ENCODE measurements around the gene TDRD9. TPM values are rescaled to one million over a fixed set of nuclear protein-coding genes. Genes with fewer than 3 reads are reported as not detected.

The TDRD9 gene
- total RNA-seq, 1 donor from 2014 or later, result 4.8 TPM

GRCh38 chr14:103923863-103924262 lies 4.4 kb upstream of the TDRD9 start:
- intact Hi-C loops (cut with micrococcal nuclease), result no loop called here
- peaks cover 16% of the 10 kb centered on the region for H3K27me3 ChIP-seq (ENCODE audit: low read depth)
- no peaks in the 10 kb centered on the region for H3K9me3 ChIP-seq (replicated peaks)
- no peak overlapping the region for H3K4me3 ChIP-seq
- no peak for TF ChIP-seq CTCF (IDR thresholded peaks at IDR 0.05; ENCODE audit: borderline replicate concordance)
- no peaks in the 10 kb centered on the region for H3K36me3 ChIP-seq
- DNase-seq, result peak; percentile 52
- peaks cover 32% of the 10 kb centered on the region for H3K4me1 ChIP-seq
- peak overlapping the region; percentile 71 for H3K27ac ChIP-seq (replicated peaks)

DNA sequence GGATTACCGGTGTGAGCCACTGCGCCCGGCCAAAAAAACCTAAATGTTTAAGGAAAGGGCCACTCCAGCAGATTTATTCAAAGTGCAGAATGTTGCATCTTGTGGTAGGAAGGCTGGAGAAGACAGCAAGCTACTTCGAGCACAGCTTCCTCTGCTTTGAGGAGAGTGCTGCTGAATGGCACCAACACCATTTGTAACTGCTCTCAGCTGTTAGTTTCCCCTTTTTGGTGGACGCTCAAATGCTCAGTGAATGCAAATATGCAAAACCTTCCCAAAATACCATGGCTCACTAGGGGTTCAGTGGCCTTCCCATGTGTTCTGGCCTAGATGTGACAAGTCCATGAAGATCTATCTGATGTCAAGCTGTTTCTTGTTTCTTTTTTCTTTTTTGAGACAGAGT lies 2.9 kb upstream of the TDRD9 start:
- Histone ChIP-seq H3K36me3 (no peaks in the 10 kb centered on the region), H3K4me1 (peaks cover 17% of the 10 kb centered on the region), H3K27ac (replicated peaks) (no peak overlapping the region), H3K27me3 (ENCODE audit: low read depth) (peaks cover 16% of the 10 kb centered on the region), H3K9me3 (replicated peaks) (no peaks in the 10 kb centered on the region), H3K4me3 (no peak overlapping the region)
- TF ChIP-seq CTCF (IDR thresholded peaks at IDR 0.05; ENCODE audit: borderline replicate concordance), result no peak
- DNase-seq, result no peak
- intact Hi-C loops (cut with micrococcal nuclease), result no loop called here

- H3K4me3 ChIP-seq, result no peak overlapping the region
- H3K27me3 ChIP-seq (ENCODE audit: low read depth), result peaks cover 13% of the 10 kb centered on the region
- no peak overlapping the region for H3K27ac ChIP-seq (replicated peaks)
- no peaks in the 10 kb centered on the region for H3K36me3 ChIP-seq
- no peaks in the 10 kb centered on the region for H3K9me3 ChIP-seq (replicated peaks)
- TF ChIP-seq CTCF (IDR thresholded peaks at IDR 0.05; ENCODE audit: borderline replicate concordance), result no peak
- no peak for DNase-seq
- intact Hi-C loops (cut with micrococcal nuclease), result no loop called here
- H3K4me1 ChIP-seq, result peaks cover 12% of the 10 kb centered on the region
Measured at GRCh38 chr14:103927566-103927965, 690 bp upstream of the TDRD9 start.

DNA sequence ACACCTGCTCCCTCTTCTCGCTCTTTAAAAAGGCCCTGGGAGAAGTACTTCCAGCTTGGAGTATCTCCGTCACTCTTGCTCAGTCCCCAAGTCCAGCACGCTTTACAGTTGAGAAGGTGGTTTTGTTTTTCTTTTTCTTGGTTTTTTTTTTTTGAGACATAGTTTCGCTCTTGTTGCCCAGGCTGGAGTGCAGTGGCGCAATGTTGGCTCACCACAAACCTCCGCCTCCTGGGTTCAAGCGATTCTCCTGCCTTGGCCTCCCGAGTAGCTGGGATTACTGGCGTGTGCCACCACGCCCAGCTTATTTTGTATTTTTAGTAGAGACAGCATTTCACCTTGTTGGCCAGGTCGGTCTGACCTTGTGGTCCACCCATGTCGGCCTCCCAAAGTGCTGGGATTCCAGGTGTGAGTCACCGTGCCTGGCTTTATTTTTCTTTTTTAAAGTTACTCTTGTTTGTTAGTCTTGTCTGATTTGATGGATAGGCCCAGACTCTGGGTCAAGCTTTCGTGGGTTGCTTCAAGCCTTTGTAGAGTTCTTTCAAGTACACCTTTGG lies 1.9 kb downstream of the TDRD9 start:
- DNase-seq, result no peak
- TF ChIP-seq CTCF (IDR thresholded peaks at IDR 0.05; ENCODE audit: borderline replicate concordance), result no peak
- Histone ChIP-seq H3K4me3 (no peak overlapping the region), H3K27me3 (ENCODE audit: low read depth) (no peaks in the 10 kb centered on the region), H3K4me1 (peaks cover 9% of the 10 kb centered on the region), H3K9me3 (replicated peaks) (no peaks in the 10 kb centered on the region), H3K36me3 (no peaks in the 10 kb centered on the region), H3K27ac (replicated peaks) (no peak overlapping the region)
- intact Hi-C loops (cut with micrococcal nuclease), result no loop called here

DNA sequence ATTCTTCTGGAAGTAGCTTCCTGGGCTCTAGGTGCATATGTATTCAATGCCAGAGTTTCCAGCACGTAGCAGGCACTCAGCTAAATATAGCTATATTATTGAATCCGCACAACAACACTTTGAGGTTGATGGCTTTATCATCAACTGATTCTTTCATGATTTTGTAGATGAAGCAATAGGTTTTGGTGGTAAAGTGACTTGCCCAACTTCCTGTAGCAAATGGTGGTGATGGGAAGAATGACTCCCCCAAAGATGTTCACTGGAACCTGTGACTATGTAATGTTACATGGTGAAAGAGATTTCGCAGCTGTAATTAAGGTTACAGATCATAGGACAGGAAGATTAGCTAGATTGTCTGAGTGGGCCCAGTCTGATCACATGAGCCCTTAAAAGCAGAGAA lies 3.2 kb downstream of the TDRD9 start:
- Histone ChIP-seq H3K4me1 (peaks cover 9% of the 10 kb centered on the region), H3K36me3 (no peaks in the 10 kb centered on the region), H3K9me3 (replicated peaks) (no peaks in the 10 kb centered on the region), H3K27me3 (ENCODE audit: low read depth) (no peaks in the 10 kb centered on the region), H3K4me3 (no peak overlapping the region), H3K27ac (replicated peaks) (no peak overlapping the region)
- no peak for TF ChIP-seq CTCF (IDR thresholded peaks at IDR 0.05; ENCODE audit: borderline replicate concordance)
- no peak for DNase-seq
- intact Hi-C loops (cut with micrococcal nuclease), result no loop called here
